DND-41 (cell line): ENCODE results near the gene EML3.

Experiments used
- EZH2 ChIP-seq: IDR thresholded peaks from 3 replicates; pipeline ENCODE4 v1.6.1; 2012; ENCODE audit warnings: borderline replicate concordance, low read depth, mild to moderate bottlenecking, moderate library complexity, low read length, inconsistent platforms; ENCODE audit not compliant: severe bottlenecking
- TF ChIP-seq, protein P1 (sequence below): IDR thresholded peaks from 2 replicates; pipeline ENCODE4 v1.5.1; 2012; ENCODE audit warnings: borderline replicate concordance, low read length, moderate library complexity, mild to moderate bottlenecking; ENCODE audit not compliant: poor library complexity, severe bottlenecking; ENCODE audit errors: extremely low read depth

- TF ChIP-seq, protein P1, sequence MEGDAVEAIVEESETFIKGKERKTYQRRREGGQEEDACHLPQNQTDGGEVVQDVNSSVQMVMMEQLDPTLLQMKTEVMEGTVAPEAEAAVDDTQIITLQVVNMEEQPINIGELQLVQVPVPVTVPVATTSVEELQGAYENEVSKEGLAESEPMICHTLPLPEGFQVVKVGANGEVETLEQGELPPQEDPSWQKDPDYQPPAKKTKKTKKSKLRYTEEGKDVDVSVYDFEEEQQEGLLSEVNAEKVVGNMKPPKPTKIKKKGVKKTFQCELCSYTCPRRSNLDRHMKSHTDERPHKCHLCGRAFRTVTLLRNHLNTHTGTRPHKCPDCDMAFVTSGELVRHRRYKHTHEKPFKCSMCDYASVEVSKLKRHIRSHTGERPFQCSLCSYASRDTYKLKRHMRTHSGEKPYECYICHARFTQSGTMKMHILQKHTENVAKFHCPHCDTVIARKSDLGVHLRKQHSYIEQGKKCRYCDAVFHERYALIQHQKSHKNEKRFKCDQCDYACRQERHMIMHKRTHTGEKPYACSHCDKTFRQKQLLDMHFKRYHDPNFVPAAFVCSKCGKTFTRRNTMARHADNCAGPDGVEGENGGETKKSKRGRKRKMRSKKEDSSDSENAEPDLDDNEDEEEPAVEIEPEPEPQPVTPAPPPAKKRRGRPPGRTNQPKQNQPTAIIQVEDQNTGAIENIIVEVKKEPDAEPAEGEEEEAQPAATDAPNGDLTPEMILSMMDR = no peak
- TF ChIP-seq EZH2 = no peak
These were observed 10.2 kb downstream of the EML3 start for GRCh38 chr11:62602141-62603071.
